ENCODE data around the gene TMEM63A.

DNA sequence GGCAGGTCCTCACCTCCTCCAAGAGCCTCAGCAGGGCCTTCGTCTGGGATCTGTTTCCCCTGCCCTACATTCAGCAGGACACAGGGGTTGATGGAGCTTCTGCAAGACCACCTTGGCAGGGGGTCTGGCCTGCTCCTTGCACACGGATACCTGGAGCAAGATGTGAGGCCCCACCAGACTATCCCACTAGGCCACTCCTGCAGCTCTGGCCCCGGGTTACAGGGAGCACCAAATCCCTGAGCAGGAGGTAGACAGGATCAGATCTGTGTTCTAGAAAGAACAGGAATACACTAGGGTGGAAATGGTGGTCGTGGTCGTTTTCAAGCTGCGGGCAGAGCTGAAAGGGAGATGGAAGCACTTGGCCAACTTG lies 38.8 kb downstream of the TMEM63A start:
- no peak for TF ChIP-seq CTCF (IDR thresholded peaks at IDR 0.05; ENCODE audit: low read length)
- no peak for TF ChIP-seq EZH2phosphoT487 (IDR thresholded peaks at IDR 0.05; ENCODE audit: low read length)
- no peak for TF ChIP-seq EZH2 (optimal IDR thresholded peaks at IDR 0.05; ENCODE audit: low read depth, low read length)

Data from MM.1S (cell line).